Measurements from ENCODE around the gene CLCNKB.

DNA sequence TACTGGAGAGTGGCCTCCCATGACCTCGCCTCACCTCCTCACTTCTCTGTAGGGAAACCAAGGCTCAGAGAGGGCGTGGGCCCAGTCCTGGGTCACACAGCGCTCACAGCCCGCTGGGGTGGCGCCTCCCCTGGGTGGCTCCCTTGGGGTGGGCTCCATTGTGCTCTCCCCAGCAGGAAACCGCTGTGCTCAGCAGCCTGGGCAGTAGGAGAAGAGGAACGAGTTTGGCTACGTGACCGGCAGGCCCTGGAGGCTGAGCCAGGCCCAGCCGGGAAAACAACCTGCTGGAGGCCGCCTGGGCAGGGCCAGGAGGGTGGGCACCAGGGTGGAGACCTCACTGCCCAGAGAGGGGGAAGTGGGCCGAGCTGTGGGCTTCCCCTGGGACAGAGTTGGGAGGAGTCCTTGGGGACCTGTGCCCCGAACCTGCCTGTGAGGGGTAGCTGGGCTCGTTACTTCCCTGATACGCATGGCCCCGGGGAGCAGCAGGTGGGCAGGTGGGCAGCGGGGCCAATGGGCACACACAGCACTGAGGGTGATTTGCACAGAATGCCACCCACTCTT is 44.8 kb downstream of the CLCNKB start:
- TF ChIP-seq POLR2AphosphoS5 (IDR thresholded peaks at IDR 0.05; ENCODE audit: low read depth, low read length) (no peak), POLR2A (IDR thresholded peaks at IDR 0.05; ENCODE audit: low read depth, low read length) (no peak), TAF1 (IDR thresholded peaks at IDR 0.05; ENCODE audit: low read depth, low read length) (no peak), SPI1 (IDR thresholded peaks at IDR 0.05; ENCODE audit: low read depth, low read length) (no peak), PAX5 (IDR thresholded peaks at IDR 0.05; ENCODE audit: insufficient read depth, low read length, severe bottlenecking) (no peak)

All from GM12891 (cell line).